HTR-8/SVneo (cell line): ENCODE data around the gene OOSP4B.
"Not testable (repeated sequence)": the region's sequence is repeated elsewhere in the genome, so short reads cannot be mapped to it uniquely, and the experiment has no call there.

Source experiments
- DNase-seq: peaks from one replicate; pipeline ENCODE4 v3.0.0; 2011; ENCODE audit warnings: low spot score, mixed read lengths; ENCODE audit not compliant: insufficient read length
- FAIRE-seq: peaks from 2 replicates; lab custom pipeline; 2011; peaks lifted over from hg19 to GRCh38; lab: Jason Lieb, UNC

The OOSP4B gene

DNA sequence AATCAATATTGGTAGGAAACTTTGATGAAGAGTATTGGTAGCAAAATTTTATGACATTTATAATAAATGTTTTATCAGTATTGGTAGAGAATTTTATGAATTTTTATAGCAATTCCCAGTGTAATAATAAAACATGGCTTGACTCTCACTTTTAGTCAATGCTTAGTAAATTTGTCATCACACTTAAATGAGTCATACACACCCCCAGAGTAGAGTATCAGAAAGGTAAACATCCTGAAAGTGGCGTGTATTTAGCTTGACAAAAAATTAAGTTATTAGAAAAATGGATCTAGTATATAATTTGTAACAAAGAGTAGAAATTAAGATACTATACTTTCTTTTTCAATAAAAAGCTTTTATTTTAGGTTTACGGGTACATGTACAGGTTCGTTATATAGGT is 42.1 kb downstream of the OOSP4B start:
- DNase-seq (no peak), FAIRE-seq (no peak)

DNA sequence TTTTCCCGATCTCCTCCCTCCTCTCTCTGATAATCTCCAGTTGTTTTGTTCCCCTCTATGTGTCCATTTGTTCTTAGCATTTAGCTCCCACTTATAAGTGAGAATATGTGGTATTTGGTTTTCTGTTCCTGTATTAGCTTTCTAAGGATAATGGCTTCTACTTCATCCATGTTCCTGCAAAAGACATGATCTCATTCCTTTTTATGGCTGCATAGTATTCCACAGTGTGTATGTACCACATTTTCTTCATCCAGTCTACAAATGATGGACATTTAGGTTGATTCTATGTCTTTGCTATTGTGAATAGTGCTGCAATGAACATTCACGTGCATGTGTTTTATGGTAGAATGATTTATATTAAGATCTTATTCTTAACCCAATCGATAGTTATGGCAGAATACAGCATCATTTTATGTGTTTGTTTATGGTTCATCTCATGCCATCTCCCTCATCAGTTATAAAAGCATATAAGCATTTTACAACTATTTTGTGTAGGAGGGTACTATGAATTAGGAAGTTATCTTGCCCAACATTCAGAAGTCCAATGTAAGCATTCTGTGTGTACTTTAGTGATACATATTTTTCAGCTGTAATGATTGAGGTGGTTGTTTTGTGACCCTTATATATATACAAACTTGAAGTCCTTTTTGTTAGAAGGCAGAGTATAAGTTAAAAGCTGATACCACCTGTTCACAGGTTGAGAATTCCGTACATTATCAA is 42.7 kb downstream of the OOSP4B start:
- FAIRE-seq = no peak

DNA sequence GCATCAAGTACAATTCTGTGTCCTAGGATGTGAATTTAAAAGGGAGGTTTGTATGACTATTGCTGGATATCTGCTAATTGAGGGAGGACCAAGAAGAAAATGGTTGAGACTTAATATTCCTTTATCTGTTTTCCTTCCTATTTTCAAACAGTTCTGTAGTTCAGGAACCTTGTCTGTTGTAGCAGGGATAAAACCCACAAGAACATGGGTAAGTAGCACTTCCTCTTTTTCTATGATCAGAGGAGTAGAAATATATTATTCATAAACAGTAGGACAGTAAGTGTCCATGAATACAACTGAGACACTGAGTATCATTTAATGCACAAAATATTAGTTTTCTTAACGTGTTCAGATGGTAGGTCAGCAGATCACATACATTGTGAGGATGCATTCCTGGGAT is 47.1 kb downstream of the OOSP4B start:
- FAIRE-seq (no peak), DNase-seq (no peak)

More for the DNA sequence above, 42.7 kb downstream of the OOSP4B start:
- DNase-seq = no peak

DNA sequence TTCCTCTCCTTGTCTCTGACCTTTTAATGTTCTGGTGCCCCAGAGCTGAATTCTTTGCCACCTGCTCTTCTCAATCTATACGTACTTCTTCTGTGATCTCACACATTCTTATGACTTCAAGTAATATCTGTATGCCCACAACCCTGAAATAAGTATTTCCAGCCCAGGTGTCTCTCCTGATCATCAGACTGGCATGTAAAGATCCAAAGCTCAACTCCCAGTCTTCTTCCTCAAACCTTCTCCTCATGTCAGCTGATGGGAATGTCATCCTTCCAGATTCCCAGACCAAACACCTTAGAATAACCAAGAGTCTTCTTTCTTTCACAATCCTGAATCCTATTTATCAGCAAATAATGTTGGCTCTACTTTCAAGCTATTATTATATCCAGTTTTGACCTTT is 48.8 kb downstream of the OOSP4B start:
- FAIRE-seq (no peak), DNase-seq (no peak)

DNA sequence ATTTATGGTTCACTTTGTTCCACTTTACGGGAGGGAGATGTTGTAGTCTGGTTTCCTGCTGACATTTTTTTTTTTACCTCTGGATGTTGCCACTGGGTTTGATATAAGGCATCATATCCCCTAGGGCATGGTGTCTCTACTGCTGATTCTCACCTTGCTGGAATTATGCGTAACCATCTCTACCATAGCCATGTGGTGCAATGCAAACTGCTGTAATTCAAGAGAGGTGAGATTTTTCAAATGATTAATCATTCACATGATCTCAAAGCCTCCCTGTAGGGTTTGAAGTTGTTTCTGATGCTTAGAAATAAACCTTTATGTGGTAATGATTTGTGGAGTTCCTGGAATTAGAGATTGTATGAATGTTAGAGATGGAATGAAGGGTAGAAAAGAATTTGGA is 52.5 kb downstream of the OOSP4B start:
- DNase-seq (no peak), FAIRE-seq (no peak)

DNA sequence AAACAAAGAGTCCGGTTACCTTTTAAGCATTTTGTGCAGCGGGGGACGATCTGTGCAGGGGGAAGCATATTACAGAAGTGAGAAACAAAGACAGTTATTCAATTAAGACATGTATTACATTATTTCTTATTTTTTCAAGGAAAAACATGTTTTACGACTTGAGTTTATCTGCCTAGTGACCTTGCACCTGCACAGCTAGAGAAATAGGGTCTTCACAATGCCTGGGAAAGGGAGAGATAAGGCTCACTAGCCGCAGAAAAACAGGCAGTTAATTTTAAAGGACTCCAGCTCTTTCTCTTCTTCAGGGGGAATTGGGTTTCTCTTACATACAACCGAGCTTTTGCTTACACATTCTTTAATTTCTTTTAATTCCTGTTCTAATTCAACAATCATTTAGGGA is 54.7 kb downstream of the OOSP4B start:
- not testable (repeated sequence) for FAIRE-seq, DNase-seq

DNA sequence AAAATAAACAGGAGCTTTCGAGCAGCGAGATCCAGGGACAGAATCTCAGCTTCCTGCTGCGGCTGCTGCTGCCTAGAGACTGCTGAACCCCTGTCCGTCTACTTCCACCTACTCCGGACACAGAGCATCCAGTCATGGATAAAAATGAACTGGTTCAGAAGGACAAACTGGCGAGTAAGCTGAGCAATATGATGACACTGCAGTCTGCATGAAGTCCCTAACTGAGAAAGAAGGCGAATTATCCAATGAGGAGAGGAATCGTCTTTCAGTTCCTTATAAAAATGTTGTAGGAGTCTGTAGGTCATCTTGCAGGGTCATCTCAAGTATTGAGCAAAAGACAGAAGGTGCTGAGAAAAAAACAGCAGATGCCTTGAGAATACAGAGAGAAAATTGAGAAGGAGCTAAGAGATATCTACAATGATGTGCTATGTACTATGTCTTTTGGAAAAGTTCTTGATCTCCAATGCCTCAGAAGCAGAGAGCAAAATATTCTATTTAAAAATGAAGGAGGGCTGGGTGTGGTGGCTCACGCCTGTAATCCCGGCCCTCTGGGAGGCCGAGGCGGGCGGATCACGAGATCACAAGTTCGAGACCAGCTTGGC is 60.3 kb downstream of the OOSP4B start:
- no peak for DNase-seq
- no peak for FAIRE-seq

DNA sequence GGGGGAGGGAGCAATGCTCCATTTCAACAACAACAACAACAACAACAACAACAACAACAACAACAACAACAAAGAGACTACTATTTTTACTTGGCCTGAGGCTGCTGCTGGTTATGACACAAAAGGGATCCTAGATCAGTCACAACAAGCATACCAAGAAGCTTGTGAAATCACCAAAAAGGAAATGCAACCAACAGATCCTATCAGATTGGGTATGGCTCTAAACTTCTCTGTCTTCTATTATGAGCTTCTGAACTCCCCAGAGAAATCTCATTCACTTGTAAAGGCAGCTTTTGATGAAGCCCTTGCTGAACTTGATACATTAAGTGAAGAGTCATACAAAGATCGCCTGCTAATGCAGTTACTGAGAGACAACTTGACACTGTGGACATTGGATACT is 61.0 kb downstream of the OOSP4B start:
- no peak for FAIRE-seq

DNA sequence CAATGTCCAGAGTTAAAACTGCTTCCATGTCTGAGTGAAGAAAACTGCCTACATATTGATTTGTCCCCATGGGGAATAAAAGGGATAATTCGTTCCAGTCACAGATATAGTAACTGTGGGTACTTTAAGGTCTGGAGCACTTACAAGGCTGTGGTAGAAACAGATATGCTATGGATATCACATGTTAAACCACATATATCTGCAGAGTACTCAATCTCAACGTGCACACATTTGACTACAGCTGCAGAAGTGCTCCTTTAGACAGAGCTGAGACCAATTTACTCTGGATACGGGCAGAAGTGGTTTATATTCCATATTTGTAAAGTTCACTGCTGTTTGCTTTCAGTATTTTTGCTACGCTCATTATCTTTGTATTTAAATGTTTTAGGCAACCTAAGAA is 61.8 kb downstream of the OOSP4B start:
- DNase-seq (no peak), FAIRE-seq (no peak)

More for the DNA sequence above, 61.0 kb downstream of the OOSP4B start:
- no peak for DNase-seq

DNA sequence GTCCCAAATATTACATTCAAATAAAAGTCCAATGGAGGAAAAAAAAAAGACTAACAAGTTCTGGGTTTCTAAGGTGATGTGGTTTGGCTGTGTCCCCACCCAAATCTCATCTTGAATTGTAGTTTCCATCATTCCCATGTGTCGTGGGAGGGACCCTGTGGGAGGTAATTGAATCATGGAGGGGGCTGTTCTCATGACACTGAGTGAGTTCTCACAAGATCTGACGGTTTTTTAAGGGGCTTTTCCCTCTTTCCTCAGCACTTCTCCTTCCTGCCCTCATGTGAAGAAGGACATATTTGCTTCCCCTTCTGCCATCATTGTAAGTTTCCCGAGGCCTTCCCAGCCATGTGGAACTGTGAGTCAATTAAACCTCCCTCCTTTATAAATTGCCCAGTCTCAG is 63.6 kb downstream of the OOSP4B start:
- no peak for FAIRE-seq
- DNase-seq = no peak
